GM12892 (cell line): ENCODE measurements around the gene GABRG3.

ENCODE experiments used
- POLR2A ChIP-seq: IDR thresholded peaks from 2 replicates; pipeline ENCODE4 v1.6.1; 2011; ENCODE audit warnings: low read depth, low read length, control low read depth
- POLR2AphosphoS5 ChIP-seq: IDR thresholded peaks from 2 replicates; pipeline ENCODE4 v1.6.1; 2011; ENCODE audit warnings: low read depth, low read length, control low read depth
- TAF1 ChIP-seq: IDR thresholded peaks from 2 replicates; pipeline ENCODE4 v1.6.1; 2011; ENCODE audit warnings: low read depth, mild to moderate bottlenecking, control low read depth, low read length, borderline replicate concordance

GRCh38 chr15:26967719-26968269 is 3.2 kb upstream of the GABRG3 start:
- no peak for TF ChIP-seq POLR2A
- no peak for TF ChIP-seq POLR2AphosphoS5
- TF ChIP-seq TAF1, result no peak
